Neural crest cell (in vitro differentiated cells): ENCODE measurements around the gene ELK4. TPM values are rescaled to one million over a fixed set of nuclear protein-coding genes. Genes with fewer than 3 reads are reported as not detected.

Source experiments
- DNase-seq: peaks from one replicate; pipeline ENCODE4 v3.0.0; 2021; ENCODE audit warnings: low read depth, mixed read lengths, low spot score
- H3K27ac Mint-ChIP-seq: one replicate; pipeline ENCODE4 v1.8.0; 2021; ENCODE audit warnings: mild to moderate bottlenecking, mixed read lengths; ENCODE audit not compliant: unreplicated experiment
- H3K27me3 Mint-ChIP-seq: 2 replicates; pipeline ENCODE4 v1.8.0; 2021; ENCODE audit warnings: low read depth, mild to moderate bottlenecking, mixed read lengths
- H3K36me3 Mint-ChIP-seq: 2 replicates; pipeline ENCODE4 v1.8.0; 2021; ENCODE audit warnings: low read depth, mild to moderate bottlenecking, mixed read lengths
- H3K4me1 Mint-ChIP-seq: 2 replicates; pipeline ENCODE4 v1.8.0; 2021; ENCODE audit warnings: mixed read lengths
- H3K4me3 Mint-ChIP-seq: one replicate; pipeline ENCODE4 v1.8.0; 2021; ENCODE audit warnings: mild to moderate bottlenecking, mixed read lengths
- H3K9me3 Mint-ChIP-seq: 2 replicates; pipeline ENCODE4 v1.8.0; 2021; ENCODE audit warnings: mixed read lengths
- total RNA-seq: library from RNA; stranded (reverse); gene quantifications from 2 replicates; pipeline ENCODE4 v1.2.1, GENCODE V29; 2021
- TF ChIP-seq, protein P1 (sequence below): fragments of 200-600 bp; sonication (generic); conservative IDR thresholded peaks from 2 replicates; pipeline ENCODE4 v1.5.0; 2021; ENCODE audit warnings: antibody characterized with exemption, mild to moderate bottlenecking

The ELK4 gene
- total RNA-seq, 1 donor from 2014 or later = 30.1 TPM

DNA sequence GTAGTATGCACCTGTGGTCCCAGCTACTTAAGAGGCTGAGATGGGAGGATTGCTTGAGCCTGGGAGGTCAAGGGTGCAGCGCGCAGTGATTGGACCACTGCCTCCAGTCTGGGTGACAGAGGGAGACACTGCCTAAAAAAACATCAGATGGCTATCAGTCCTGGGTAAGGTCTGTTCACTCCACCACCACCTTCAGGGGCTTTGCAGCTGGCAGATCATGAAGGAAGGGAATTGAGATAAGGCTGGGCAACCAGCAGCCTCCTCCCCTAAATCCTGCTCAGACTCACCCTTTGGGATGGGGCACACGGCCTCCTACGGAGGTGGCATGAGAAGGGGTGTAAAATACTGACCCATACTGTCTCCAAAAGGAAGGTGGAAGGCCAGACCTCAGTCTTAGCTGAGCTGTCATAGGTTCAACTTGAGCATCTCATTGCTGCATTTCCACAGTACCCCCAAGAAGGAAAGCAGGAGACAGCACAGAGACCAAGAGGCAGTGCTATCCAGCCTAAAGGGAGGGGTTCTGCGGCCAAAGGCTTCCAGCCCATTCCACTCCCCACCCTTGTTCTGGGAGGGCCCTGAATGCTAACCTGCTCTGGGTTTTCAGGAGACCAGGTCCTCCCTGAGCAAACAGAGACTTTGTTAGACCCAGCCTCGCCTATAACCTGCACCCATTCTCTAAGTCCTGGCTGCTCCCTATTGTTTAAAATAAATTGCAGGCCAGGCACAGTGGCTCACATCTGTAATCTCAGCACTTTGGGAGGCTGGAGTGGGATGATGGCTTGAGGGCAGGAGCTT, 34.8 kb upstream of the ELK4 start:
- Mint-ChIP-seq H3K36me3 (no peaks in the 10 kb centered on the region), H3K27me3 (no peaks in the 10 kb centered on the region), H3K9me3 (no peaks in the 10 kb centered on the region), H3K27ac (no peak overlapping the region), H3K4me3 (no peak overlapping the region), H3K4me1 (peaks cover 72% of the 10 kb centered on the region)
- DNase-seq = no peak
- TF ChIP-seq, protein P1, sequence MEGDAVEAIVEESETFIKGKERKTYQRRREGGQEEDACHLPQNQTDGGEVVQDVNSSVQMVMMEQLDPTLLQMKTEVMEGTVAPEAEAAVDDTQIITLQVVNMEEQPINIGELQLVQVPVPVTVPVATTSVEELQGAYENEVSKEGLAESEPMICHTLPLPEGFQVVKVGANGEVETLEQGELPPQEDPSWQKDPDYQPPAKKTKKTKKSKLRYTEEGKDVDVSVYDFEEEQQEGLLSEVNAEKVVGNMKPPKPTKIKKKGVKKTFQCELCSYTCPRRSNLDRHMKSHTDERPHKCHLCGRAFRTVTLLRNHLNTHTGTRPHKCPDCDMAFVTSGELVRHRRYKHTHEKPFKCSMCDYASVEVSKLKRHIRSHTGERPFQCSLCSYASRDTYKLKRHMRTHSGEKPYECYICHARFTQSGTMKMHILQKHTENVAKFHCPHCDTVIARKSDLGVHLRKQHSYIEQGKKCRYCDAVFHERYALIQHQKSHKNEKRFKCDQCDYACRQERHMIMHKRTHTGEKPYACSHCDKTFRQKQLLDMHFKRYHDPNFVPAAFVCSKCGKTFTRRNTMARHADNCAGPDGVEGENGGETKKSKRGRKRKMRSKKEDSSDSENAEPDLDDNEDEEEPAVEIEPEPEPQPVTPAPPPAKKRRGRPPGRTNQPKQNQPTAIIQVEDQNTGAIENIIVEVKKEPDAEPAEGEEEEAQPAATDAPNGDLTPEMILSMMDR = no peak

DNA sequence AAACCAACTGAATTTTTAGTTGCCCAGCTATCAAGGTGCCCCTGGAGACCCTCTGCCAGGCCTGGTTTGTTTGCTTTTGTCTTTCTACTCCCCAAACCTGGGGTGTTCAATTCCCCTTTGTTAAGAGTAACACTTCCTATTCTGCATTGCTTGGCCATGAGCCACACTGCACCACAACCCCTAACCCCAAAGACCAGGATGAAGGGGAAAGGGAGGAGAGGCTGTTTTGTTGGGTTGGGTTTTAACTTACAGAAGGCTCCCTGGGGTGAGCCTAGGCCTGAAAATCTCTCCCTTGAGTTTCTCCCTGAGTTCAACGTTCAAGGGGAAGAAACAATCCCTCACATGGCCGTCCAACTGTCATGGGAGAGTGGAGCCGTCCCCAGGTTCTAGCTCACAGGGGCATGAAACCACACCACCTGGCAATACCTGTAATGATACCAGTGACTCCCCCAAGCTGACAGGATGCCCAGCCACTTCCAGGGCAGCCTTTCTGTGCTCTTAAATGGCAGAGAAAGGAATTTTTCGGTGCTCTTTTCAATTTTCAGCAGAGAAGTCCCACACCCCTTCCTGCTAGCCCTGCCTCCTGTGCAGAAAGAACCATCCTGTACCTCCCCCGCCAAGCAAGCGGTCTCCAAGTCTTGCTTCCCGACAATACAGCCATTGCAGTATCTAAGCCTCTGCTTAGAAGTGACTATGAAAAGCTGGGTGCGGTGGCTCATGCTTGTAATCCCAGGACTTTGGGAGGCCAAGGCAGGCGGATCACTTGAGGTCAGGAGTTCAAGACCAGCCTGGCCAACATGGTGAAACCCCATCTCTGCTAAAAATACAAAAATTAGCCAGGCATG, 33.6 kb upstream of the ELK4 start:
- Mint-ChIP-seq H3K4me1 (peaks cover 72% of the 10 kb centered on the region), H3K27me3 (no peaks in the 10 kb centered on the region), H3K9me3 (no peaks in the 10 kb centered on the region), H3K27ac (no peak overlapping the region), H3K36me3 (no peaks in the 10 kb centered on the region), H3K4me3 (no peak overlapping the region)
- TF ChIP-seq, protein P1 = no peak
- DNase-seq = no peak

DNA sequence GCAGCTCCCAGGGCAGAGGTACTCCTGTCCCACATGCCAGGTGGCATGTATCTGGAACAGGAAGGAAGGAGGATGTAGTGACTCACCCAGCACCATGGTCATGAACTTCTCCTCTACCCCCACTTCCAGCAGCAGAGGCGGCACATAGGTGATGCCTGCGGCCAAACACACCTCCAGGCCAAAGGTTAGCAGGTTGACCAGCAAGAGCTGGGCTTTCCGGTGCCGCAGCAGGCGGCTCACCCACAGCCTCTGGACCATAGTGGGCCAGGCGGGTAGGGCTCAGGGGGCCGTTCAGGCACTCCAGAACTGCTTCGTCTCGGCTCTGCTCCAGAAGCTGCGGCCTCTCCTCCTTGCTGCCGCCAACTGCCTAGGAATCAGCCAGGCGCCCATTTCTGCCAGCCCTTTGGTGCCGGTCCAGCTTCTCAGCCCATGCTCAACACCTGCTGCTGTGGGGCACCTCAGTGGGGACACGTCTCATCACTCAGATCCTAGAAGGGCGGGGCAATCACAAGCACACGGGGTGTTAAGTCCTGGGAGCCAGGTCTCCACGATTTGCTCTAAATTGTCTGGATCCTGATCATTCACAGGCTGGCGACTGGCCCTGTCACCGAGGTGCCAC, 32.7 kb upstream of the ELK4 start:
- Mint-ChIP-seq H3K4me3 (no peak overlapping the region), H3K27ac (no peak overlapping the region), H3K36me3 (no peaks in the 10 kb centered on the region), H3K9me3 (no peaks in the 10 kb centered on the region), H3K4me1 (peaks cover 72% of the 10 kb centered on the region), H3K27me3 (no peaks in the 10 kb centered on the region)
- TF ChIP-seq, protein P1 = no peak
- no peak for DNase-seq

DNA sequence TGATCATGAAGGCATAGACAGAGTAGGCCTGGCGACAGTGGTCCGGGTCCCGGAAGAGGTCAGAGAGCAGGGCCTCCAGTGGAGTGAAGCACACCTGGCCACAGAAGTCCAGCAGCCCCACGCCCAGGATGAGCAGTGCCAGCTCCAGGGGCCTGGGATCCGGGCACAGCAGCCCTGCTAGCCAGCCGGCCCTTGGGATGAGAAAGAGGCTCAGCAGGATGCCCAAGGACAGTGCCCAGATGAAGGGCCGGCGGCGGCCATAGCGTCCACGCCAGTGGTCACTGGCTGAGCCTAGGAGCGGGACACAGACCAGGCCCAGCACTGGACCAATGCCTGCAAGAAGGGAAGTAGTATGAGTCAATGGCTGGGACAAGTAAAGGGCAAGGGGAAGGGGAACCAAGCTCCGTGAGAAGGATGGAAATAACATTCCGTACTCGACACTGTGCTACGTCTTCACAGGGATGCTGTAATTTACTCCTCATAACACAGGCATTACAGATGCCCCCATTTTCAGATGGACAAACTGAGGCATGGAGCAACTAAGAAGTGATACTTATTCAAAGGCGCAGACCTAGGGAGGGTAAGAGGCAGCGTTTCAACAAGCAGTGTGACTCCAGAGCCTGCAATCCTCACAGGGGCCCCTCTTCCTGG, 31.6 kb upstream of the ELK4 start:
- H3K36me3 Mint-ChIP-seq = no peaks in the 10 kb centered on the region
- H3K9me3 Mint-ChIP-seq = no peaks in the 10 kb centered on the region
- no peak overlapping the region for H3K4me3 Mint-ChIP-seq
- no peak overlapping the region for H3K27ac Mint-ChIP-seq
- H3K27me3 Mint-ChIP-seq = no peaks in the 10 kb centered on the region
- peaks cover 69% of the 10 kb centered on the region for H3K4me1 Mint-ChIP-seq
- TF ChIP-seq, protein P1 = no peak
- no peak for DNase-seq

DNA sequence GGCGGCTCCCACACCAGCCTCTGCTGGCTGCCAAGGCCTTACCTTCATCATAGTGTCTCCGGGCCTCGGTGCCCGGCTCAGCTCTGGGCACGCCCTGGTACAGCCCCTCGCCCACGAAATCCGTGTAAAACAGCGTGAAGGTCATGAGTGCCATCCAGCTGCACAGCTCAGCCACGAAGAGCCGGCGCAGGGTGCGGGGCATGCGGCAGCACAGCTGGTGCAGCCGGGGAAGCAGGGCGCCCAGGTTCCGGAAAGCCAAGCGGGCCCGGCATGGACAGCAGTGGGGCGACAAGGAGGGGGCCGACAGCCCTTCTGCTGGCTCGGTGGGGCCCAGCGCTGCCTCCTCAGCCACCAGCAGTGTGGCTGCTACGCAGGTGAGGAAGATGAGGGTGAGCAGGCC, 31.0 kb upstream of the ELK4 start:
- Mint-ChIP-seq H3K4me3 (no peak overlapping the region), H3K27me3 (no peaks in the 10 kb centered on the region), H3K4me1 (peaks cover 63% of the 10 kb centered on the region), H3K27ac (no peak overlapping the region), H3K36me3 (no peaks in the 10 kb centered on the region), H3K9me3 (no peaks in the 10 kb centered on the region)
- DNase-seq = no peak
- TF ChIP-seq, protein P1 = no peak
